GM12801 (cell line): ENCODE results near the gene FAM13C.

Experiments
- CTCF ChIP-seq: IDR thresholded peaks from one replicate; pipeline ENCODE4 v1.5.1; 2011; ENCODE audit warnings: control low read depth; ENCODE audit not compliant: insufficient read length; ENCODE audit errors: extremely low read depth

Gene FAM13C

GRCh38 chr10:59234194-59234593, 128.2 kb downstream of the FAM13C start:
- TF ChIP-seq CTCF = no peak

GRCh38 chr10:59229441-59229840, 132.9 kb downstream of the FAM13C start:
- TF ChIP-seq CTCF = no peak

GRCh38 chr10:59227136-59227673, 135.1 kb downstream of the FAM13C start:
- no peak for TF ChIP-seq CTCF

- no peak for TF ChIP-seq CTCF
Measured at GRCh38 chr10:59225211-59225610, 137.1 kb downstream of the FAM13C start.

GRCh38 chr10:59222788-59223187, 139.6 kb downstream of the FAM13C start:
- TF ChIP-seq CTCF = no peak

GRCh38 chr10:59216178-59216869, 146.0 kb downstream of the FAM13C start:
- TF ChIP-seq CTCF = no peak

- no peak for TF ChIP-seq CTCF
Measured at GRCh38 chr10:59214160-59214559, 148.2 kb downstream of the FAM13C start.
